Stimulated activated CD4-positive, alpha-beta T cell treated with anti-CD3 and anti-CD28 coated beads, Interleukin-4, amount 100 ng/mL, for 4 hours (primary cell): ENCODE data around the gene PGLYRP2.
"Not testable (repeated sequence)": the region's sequence is repeated elsewhere in the genome, so short reads cannot be mapped to it uniquely, and the experiment has no call there.

ENCODE experiments used
- DNase-seq, 2 experiments: peaks; one replicate each; pipeline ENCODE4 v3.0.0-alpha.2; 2020

PGLYRP2 gene

DNA sequence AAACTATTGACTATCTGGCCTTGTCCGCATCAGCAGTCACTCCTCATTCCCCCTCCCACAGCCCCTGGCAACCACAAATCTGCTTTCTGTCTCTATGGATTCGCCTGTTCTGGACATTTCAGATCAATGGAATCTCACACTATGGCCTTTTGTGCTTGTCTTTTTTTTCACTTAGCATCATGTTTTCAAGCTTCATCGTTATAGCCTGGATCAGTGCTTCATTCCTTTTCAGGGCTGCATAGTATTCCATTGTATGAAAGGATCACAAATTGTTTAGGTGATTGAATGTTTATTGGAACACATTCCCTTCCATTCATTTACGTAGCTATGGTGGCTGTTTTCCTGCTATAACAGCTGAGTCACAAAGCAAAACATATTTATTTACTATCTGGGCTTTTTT lies 7.7 kb upstream of the PGLYRP2 start:
- no peak for DNase-seq

DNA sequence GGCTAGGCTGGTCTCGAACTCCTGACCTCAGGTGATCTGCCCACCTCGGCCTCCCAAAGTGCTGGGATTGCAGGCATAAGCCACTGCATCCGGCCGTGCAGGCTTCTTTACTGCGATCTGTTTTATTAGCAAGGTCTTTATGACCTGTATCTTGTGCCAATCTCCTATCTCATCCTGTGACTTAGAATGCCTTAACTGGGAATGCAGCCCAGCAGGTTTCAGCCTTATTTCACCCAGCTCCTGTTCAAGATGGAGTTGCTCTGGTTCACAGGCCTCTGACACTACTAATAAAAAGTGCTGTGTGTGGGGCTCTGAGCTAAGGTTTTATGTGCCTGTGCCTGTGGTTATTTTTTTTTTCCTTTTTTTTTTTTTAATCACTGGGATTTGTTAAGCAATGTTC lies 6.5 kb upstream of the PGLYRP2 start:
- not testable (repeated sequence) for DNase-seq

DNA sequence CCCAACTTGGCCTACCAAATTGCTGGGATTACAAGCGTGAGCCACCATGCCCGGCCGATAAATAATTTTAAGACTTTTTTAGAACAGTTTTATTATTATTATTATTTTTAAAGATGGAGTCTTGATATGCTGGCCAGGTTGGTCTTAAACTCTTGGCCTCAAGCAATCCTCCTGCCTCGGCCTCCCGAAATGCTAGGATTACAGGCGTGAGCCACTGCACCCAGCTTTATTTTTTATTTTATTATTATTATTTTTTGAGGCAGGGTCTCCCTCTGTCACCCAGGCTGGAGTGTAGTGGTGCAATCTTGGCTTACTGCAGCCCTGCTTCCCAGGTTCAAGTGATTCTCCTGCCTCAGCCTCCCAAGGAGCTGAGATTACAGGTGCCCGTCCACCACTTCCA lies 1.7 kb upstream of the PGLYRP2 start:
- DNase-seq: not testable (repeated sequence)

DNA sequence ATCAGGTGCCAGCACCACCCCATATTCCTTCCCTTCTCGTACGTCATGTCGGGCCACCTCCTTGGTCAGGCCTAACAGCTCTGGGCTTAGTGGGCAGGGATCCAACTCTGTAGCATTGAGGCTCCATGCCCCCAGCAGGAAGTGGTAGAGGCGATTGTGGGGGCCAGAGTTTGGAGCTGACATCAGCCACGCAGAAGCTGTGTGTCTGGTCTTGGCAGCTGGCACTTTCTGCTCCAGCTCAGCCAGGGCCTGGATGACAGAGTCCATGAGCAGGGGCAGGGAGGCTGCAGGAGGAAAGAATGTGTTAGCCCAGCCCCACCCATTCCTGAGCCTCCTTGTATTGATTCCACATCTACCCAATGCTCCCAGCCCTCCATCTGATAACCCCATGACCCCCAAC lies 3.0 kb downstream of the PGLYRP2 start:
- no peak for DNase-seq

DNA sequence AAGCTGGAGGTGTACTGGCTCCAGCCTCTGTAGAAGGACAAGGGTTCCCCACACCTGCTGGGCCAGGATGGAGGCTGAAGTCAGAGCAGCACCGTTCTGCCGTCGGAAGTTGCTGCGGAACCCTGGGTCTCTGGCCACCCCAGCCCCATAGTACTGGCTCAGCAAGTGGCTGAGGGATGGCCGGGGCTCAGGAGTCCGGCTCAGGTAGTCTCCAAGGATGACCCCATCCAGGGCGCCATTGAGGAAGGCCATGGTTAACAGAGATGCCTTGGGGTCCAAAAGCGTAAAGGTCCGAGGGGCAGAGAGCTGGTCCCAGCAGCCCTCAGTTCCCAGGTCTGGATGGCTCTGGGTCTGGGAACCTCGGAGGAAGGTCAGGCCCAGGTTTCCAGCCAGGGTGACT lies 3.7 kb downstream of the PGLYRP2 start:
- DNase-seq: no peak

DNA sequence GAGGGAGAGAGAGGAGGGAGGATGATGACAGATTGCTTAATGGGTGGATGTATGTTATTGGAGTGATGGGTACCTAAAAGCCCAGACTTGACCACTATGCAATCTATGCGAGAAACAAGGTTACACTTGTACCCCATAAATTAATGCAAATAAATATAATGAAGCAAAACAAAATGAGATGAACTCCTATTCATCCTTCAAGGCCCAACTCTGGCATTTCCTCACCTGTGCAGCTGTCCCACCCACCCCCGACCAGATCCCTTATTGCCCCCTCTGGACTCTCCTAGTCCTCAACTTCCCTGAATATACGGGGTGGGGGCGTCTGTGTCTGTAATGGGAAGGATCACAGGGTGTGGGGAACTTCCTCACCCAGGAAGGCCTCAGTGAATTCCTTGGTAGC lies 4.1 kb downstream of the PGLYRP2 start:
- no peak for DNase-seq

DNA sequence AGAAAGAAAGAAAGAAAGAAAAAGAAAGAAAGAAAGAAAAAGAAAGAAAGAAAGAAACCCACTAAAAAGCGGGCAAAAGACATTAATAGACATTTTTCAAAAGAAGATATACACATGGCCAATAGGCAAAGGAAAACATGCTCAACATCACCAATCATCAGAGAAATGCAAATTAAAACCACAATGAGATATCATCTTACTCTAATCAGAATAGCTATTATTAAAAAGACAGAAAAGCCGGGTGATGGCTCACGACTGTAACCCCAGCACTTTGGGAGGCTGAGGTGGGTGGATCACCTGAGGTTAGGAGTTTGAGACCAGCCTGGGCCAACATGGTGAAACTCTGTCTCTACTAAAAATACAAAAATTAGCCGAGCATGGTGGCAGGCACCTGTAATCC lies 5.5 kb downstream of the PGLYRP2 start:
- not testable (repeated sequence) for DNase-seq

DNA sequence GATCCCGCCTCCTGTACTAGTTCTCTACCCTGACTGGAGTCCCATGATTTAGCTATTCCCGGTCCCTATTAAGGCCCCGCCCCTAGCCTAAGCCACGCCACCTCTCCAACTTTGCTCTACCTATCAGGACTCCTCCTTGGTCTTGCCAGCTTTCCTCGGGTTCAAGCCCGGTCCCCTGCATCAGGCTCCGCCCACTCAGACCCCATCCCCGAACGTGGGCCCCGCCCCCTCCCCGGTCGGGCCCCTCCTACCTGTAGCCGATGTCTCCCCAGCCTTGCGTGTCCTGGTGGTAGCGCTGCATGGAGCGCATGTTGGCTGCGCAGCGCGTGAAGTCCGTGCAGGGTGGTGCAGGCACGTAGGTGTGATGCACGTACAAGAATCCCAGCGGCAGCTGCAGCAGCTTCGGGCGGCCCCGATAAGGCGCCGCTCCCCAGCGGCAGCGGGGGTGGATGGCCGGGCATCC lies 7.6 kb downstream of the PGLYRP2 start:
- no peak for DNase-seq

DNA sequence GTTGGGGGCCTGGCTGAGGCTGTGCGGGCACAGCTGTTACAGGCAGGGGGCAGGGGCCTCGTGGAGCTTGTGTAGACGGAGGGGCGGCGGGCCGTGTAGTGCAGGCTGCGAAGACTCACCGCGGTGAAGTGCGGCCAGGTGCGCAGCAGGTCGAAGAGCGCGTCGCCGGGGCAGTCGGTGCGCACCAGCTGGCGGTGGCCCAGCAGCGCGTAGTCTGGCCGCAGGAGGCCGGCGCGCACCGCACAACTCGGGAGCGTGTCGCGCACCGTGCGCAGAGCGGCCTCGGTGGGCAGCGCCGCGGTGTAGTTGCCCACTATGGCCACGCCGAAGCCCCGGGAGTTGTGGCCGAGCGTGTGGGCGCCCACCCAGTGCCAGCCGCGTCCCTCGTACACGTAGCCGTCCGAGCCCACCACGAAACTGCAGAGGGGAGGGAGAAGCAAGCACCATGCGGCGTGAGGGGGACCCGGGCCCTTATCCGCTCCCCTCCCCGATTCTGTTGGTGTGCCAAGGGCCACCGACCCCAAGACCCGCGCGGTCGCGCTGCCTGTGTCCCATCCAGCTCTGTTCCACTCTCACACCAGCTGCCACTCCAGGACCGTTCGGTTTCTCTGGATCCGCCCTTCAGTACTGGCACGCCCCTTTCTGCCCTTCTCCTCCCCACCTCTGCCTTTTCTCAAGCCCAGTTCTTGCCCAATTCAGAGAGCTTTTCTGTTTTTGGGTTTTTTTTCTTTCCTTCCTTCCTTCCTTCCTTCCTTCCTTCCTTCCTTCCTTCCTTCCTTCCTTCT lies 9.6 kb downstream of the PGLYRP2 start:
- DNase-seq: peak in 1 of 2 experiments; percentile 28

DNA sequence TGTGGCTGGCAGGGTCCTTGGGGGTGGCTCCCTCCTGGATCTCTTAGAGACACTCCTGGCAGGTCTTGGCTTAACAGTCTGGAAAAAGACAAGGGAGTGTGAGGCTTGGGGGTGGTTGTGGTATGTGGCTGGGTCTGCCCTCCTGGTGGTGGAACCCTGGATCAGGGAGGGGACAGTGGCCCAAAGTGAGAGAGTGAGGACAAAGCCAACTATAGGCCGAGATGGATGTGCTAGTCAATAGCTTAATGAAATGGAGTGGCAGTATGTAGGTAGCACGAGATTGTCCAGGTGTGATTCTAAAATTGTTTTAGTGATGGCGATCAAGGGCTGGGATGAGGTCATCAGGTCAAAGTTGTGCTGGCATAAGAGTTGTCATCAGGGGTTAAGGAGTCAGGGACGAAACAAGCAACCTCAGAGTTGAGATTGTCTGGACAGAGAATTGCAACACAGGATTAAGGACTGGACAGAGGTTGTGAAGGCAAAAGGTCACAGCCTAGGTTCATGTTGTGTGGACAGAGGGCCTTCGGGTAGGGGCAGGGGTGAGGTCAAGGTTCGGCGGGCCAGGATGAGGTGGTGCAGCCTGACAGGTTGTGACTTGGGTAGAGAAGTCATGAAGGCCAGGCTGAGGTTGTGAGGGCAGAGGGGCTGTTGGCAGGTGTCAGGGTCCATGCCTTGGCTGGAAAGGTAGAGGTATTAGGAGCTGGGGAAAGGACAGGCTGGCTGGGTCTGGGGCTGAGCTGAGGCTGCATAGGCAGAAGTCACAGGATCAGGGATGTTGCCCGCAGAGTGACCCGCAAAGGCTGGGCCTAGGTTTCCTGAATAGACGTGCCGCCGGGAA lies 10.4 kb downstream of the PGLYRP2 start:
- no peak for DNase-seq

DNA sequence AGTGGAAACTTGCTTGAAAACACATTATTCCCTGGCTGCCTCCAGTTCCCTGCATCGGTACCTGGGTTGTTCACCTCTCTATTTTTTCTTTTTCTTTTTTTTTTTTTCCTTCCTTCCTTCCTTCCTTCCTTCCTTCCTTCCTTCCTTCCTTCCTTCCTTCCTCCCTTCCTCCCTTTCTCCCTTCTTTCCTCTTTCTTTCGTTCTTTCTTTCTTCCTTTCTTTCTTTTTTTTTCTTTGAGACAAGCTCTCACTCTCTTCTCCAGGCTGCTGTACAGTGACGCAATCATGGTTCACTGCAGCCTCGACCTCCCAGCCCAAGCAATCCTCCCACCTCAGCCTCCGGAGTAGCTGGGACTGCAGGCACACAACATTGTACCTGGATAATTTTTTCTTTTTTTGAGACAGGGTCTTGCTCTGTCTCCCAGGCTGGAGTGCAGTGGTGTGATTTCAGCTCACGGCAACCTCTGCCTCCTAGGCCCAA lies 11.5 kb downstream of the PGLYRP2 start:
- DNase-seq: no peak

DNA sequence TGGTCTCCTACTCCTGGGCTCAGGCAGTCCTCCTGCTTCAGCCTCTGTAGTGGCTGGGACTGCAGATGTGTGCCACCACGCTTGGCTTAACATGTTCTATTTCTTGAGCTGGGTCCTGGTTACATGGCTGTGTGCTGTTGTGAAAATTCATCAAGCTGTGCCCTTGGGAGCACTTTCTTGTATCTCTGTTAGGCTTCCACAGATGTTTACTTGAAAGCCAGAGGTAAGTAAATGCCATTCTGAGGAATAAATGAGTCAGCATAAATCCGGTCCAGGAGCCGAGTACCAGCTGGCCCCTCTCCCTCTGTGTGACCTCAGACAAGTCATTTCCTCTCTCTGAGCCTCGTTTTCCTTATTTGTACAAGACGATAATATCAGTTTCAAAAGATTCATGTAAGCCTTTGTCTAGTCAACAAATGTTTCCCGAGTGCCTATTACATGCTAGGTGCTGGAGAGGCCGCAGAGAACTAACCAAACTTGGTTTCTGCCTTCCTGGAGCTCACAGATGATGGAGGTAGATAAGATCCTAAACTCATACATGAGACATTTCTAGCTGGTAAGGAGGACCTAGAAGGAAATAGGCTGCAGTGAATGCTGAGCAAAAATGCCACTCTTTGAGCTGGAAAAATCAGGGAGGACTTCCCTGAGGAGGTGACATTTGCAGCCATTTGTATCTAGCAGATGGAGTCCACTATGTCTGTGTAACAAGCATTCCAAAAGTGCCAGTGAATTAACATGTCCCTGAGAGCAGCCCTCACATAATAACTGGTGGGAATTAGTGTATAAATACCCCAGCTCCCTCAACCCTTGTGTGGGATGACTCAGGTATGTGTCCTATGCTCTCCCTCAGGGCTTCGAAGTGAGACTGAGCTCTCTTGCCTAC lies 12.2 kb downstream of the PGLYRP2 start:
- DNase-seq: peak; percentile 43 to 74

DNA sequence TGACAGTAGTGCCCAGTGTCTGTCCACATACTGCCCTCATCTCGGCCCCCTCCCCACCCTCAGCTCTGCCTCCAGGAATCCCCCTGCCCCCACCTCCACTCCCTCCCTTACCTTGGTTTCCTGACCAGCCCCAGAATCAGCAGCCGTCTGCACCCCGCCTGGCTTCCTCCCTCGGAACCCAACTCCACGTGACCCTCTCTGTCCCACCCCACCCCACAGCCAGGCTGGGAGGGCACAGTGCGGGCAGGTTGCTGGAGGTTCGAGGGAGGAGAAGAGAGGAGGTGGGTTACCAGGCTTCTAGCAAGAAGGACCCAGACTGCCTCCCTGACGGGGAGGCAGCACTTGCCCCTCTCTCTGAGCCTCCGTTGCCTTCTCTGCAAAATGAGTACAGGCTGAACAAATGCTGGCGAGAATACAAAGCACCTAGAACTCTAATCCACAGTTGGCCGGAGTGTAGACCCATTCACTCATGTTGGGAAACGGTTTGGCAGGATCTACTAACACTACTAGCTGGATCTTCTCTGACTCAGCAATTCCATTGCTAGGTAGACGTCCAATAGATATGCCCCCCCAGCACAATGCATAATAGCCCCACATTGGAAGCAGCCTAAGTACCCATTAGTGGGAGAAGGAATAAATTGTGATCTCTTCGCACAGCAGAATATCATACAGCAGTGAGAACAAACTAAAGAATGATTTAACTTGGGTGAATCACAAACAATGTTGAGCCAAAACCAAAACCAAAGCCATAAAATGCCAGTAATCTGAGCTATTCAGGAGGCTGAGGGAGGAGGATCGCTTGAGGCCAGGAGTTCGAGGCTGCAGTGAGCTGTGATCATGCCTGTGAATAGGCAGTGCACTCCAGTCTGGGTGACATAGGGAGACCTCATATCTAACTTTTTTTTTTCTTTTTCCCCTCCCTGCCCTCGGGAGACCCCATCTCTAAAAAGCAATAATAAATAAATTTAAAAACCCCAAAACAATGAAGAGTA lies 14.6 kb downstream of the PGLYRP2 start, which contains the start of gene RASAL3:
Gene RASAL3 (minus strand): TSS at position 151 of the 992 bp plus-strand sequence. CDS start 186 bp downstream, outside the sequence.
- DNase-seq: peak; percentile 58 to 64

DNA sequence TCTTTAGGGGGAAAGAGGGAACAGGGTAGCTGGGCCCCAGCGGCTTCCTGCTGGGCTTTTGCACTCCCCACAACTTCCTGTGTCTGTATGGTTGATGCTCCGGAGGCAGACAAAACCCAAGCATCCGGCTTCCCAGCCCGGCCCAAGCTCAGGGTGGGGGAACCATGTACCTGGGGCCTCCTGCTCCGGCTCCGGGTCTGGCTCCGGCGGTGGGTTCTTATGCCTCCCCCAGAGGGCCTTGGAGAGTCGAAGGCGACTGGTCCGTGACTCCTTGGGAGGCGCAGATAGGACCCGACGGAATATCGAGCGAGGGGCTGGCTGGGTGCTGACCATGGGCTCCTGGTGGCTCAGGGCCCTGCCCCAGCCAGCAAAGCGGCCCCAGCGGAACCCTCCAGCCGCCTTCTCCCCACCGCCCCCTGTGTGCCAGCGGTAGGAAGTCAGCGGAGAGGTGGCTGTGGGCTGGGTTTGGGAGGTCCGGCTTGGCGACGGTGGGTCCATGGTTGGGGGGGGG lies 15.4 kb downstream of the PGLYRP2 start:
- DNase-seq: peak; percentile 62 to 70

DNA sequence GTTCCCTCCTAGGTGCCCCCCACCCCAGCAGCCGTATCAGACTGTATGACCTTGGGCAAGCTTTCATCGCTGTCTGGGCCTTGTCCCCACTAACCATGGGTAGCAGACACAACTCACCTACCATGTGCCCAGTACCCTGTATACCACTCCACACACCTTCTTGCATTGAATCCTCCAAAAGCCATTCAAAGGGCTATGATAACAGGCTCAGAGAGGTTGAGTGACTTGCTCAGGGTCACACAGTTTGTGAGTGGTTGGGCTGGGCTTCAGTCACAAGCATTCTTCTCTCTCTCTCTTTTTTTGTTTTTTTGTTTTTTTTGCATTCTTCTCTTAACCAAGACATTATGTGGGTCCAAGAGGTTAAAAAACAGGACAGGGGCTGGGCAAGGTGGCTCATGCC lies 17.6 kb downstream of the PGLYRP2 start:
- no peak for DNase-seq

DNA sequence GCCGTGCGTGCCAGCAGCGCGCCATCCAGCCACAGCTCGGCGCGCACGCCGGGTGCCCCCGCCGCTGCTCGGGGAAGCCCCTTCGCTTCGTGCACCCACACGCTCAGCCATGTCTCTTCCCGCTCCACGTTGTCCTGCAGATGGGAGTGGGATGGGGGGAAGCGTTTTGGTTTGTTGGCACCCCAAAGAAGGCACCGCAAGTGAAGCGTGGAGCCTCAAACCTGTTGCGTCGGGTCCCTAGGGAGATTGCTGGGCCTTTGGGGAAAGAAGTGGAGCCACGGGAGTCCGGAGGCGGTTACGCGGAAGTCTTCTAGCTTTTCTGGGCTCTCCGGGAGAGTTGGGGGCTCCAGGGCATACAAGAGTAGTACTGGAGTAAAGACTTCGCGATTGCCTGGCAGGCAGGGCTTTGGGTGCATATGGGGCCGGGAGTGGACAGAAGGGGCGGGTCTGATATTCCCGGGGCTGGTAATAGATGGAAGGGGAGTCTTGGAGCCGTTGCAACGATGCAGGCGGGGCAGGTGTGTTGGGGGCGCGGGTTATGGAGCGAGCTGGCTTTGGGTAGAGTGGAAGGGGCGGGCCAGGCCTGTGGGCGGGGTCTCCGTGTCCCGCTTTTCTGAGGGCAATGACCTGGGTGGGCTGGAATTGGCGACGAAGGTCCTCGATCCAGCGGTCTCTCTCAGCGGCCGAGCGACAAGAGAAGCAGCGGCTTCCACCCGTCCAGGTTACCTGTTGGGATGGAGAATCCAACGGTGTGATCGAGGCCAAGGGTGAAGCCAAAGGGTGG lies 21.4 kb downstream of the PGLYRP2 start:
- no peak for DNase-seq

DNA sequence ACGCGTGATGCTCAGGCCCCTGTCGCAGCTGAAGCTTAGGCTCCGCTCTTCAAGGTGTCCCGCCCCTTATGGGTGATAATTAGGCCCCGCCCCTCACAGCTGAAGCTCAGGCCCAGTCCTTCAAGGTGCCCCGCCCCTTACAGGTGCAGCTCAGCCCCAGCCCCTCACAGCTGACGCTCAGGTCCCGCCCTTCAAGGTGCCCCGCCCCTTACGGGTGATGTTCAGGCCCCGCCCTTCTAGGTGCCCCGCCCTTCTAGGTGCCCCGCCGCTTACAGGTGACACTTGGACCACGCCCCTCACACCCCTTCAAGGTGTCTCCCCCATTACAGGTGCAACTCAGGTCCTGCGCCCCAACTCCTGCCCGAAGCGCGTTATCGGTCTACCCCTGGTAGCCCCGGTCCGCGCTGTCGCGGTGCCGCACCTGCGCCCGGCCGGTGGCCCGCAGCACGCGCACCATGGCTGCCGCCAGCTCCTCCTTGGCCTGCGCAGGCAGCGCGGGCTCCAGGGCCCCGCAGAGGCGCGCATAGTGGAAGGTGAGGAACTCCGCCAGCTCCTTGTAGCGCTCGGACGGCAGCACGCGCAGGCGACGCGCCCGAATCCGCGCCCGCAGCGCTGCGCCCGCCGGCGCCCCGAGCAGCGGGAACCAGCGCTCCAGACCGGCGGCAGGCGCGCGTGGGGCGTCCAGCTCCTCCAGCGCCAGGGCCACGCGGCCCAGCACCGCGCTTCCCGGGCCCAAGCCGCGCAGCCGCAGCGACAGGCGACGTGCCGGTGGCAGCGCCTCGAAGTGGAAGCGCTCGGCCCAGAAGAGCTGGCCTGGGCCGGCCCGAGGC lies 22.2 kb downstream of the PGLYRP2 start:
- no peak for DNase-seq

DNA sequence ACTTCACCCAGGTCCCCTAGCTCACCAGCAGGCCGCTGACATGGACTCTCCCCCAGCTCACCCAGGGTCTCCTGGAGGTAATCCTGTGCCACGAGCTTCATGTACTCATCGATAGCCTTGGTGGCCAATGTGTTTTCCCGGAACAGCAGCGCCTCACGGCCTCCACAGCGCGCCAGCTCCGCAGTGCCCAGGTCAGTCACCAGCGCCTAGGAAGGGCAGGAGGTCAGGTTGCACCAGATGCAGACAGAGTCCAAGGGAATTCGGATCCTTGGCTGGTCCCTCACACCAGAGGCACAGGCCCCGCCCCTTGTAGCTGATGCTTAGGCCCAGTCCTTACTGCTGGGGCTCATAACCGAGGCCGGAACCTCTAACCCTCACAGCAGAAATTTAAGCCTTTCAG lies 22.9 kb downstream of the PGLYRP2 start:
- no peak for DNase-seq

DNA sequence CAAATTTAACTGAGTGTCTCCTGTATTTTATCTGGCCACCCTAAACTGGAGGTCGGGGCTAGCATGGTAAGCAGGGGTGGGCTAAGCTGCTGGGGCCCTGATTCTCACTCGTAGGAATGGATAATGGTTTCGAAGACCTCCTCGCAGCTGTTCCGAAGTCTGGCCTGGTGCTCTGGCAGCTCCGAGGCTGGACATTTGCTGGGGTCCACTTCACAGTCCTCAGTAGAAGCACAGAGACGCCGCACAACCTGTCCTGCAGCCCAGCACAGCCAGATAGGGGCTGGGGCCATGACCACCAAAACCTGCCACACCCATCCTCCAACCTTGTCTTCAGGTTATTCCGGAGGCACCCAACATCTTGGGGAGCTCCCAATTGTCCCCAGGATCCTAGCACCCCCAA lies 23.3 kb downstream of the PGLYRP2 start:
- DNase-seq: no peak
